CD4-positive, alpha-beta T cell treated with Interleukin-15 for 4 hours (primary cell): ENCODE results near the gene TESMIN.

Source experiments
- DNase-seq: peaks from one replicate; pipeline ENCODE4 v3.0.0-alpha.2; 2020; ENCODE audit warnings: low spot score

Gene TESMIN

GRCh38 chr11:68683536-68684384, 67.6 kb downstream of the TESMIN start:
- no peak for DNase-seq

GRCh38 chr11:68683121-68683520, 68.2 kb downstream of the TESMIN start:
- DNase-seq, result no peak

- no peak for DNase-seq
These were observed 68.8 kb downstream of the TESMIN start for GRCh38 chr11:68682531-68682961.

GRCh38 chr11:68680541-68681231, 70.6 kb downstream of the TESMIN start:
- DNase-seq, result no peak

GRCh38 chr11:68678031-68678441, 73.3 kb downstream of the TESMIN start:
- no peak for DNase-seq

- DNase-seq, result no peak
These were observed 73.9 kb downstream of the TESMIN start for GRCh38 chr11:68677432-68677831.

GRCh38 chr11:68674461-68674860, 76.9 kb downstream of the TESMIN start:
- no peak for DNase-seq

- no peak for DNase-seq
These were observed 77.3 kb downstream of the TESMIN start for GRCh38 chr11:68673991-68674390.

GRCh38 chr11:68673306-68673945, 77.9 kb downstream of the TESMIN start:
- DNase-seq, result no peak

- DNase-seq, result no peak
These were observed 80.9 kb downstream of the TESMIN start for GRCh38 chr11:68670208-68670992.

- DNase-seq, result no peak
These were observed 81.8 kb downstream of the TESMIN start for GRCh38 chr11:68669301-68670090.

GRCh38 chr11:68667511-68668500, 83.5 kb downstream of the TESMIN start:
- DNase-seq, result no peak

GRCh38 chr11:68666849-68667248, 84.5 kb downstream of the TESMIN start:
- DNase-seq, result no peak

- no peak for DNase-seq
These were observed 85.9 kb downstream of the TESMIN start for GRCh38 chr11:68665436-68665835.

GRCh38 chr11:68664906-68665305, 86.4 kb downstream of the TESMIN start:
- DNase-seq, result no peak

GRCh38 chr11:68664141-68664540, 87.2 kb downstream of the TESMIN start:
- DNase-seq, result no peak

GRCh38 chr11:68663482-68664010, 87.8 kb downstream of the TESMIN start:
- no peak for DNase-seq

- no peak for DNase-seq
These were observed 89.4 kb downstream of the TESMIN start for GRCh38 chr11:68661697-68662603.

GRCh38 chr11:68661014-68661413, 90.3 kb downstream of the TESMIN start:
- no peak for DNase-seq
